ENCODE measurements around the gene FKBP8.

FKBP8 gene

DNA sequence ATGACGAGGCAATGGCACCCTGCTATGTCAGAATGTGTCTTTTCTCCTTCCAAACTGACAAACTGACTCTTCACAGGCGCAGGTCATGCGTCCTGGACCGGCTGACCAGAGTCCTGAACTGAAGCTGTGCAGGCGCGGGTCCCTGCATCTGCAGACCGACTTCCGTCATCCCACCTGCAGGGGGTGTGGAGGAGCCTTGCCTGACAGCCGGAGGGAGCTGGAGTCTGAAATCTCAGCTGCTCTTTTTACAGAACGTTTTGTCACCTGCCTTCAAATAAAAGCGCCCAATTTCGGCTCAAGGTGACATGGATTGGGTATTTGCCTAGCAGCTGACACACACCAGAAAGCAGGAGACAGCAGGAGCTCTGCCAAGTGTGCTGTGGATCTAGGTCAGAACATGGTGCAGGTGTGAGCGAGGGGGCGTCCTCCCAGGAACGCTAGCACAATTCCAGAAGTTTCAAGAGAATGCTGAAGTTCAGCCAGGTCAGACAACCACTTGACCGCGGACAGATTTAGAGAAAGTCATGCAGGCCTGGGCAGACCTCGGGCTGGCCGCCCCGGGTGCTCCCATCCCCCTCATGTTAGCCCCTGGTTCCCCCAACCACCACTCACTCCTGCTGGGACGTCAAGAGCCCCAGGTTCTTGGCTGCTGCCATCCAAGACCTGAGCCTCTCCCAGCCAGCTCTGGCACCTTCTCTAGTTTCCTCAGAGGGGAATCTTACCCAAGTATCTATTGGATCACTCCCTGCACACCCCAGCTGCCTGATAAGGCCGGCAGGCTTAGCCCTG, 54.3 kb downstream of the FKBP8 start:
- Histone ChIP-seq H3K27me3 (no peaks in the 10 kb centered on the region), H3K27ac (peak overlapping the region; percentile 49), H3K4me1 (ENCODE audit: control insufficient read depth in 1 of 2, insufficient read depth in 1 of 2, low read depth in 1 of 2, low read length in 1 of 2) (peaks cover 61 to 90% of the 10 kb centered on the region in 2 experiments), H3K4me3 (ENCODE audit: low read depth in 1 of 2, low read length in 1 of 2) (no peak overlapping the region), H3K36me3 (no peaks in the 10 kb centered on the region), H3K9me3 (no peaks in the 10 kb centered on the region)
- TF ChIP-seq, protein P1, sequence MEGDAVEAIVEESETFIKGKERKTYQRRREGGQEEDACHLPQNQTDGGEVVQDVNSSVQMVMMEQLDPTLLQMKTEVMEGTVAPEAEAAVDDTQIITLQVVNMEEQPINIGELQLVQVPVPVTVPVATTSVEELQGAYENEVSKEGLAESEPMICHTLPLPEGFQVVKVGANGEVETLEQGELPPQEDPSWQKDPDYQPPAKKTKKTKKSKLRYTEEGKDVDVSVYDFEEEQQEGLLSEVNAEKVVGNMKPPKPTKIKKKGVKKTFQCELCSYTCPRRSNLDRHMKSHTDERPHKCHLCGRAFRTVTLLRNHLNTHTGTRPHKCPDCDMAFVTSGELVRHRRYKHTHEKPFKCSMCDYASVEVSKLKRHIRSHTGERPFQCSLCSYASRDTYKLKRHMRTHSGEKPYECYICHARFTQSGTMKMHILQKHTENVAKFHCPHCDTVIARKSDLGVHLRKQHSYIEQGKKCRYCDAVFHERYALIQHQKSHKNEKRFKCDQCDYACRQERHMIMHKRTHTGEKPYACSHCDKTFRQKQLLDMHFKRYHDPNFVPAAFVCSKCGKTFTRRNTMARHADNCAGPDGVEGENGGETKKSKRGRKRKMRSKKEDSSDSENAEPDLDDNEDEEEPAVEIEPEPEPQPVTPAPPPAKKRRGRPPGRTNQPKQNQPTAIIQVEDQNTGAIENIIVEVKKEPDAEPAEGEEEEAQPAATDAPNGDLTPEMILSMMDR (IDR thresholded peaks at IDR 0.05) = no peak

DNA sequence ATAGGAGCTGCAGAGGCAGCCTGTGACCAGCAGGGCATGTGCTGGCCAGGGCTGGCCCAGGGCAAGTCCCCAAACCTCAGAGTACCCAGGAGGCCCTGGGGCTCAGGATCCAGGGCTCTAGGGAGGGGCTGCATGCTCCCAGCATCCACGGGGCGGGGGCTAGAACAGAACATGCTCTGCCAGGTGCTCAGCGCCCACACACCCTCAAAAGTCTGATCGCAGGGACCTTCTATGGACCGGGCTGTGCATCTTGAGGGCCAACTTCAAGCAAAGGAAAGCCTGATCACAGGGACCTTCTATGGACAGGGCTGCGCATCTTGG, 55.0 kb downstream of the FKBP8 start:
- Histone ChIP-seq H3K36me3 (no peaks in the 10 kb centered on the region), H3K27ac (peak overlapping the region; percentile 49), H3K27me3 (no peaks in the 10 kb centered on the region), H3K9me3 (no peaks in the 10 kb centered on the region), H3K4me1 (ENCODE audit: control insufficient read depth in 1 of 2, insufficient read depth in 1 of 2, low read depth in 1 of 2, low read length in 1 of 2) (peaks cover 62 to 90% of the 10 kb centered on the region in 2 experiments), H3K4me3 (ENCODE audit: low read depth in 1 of 2, low read length in 1 of 2) (no peak overlapping the region)
- TF ChIP-seq, protein P1 (IDR thresholded peaks at IDR 0.05) = peak; percentile 36

DNA sequence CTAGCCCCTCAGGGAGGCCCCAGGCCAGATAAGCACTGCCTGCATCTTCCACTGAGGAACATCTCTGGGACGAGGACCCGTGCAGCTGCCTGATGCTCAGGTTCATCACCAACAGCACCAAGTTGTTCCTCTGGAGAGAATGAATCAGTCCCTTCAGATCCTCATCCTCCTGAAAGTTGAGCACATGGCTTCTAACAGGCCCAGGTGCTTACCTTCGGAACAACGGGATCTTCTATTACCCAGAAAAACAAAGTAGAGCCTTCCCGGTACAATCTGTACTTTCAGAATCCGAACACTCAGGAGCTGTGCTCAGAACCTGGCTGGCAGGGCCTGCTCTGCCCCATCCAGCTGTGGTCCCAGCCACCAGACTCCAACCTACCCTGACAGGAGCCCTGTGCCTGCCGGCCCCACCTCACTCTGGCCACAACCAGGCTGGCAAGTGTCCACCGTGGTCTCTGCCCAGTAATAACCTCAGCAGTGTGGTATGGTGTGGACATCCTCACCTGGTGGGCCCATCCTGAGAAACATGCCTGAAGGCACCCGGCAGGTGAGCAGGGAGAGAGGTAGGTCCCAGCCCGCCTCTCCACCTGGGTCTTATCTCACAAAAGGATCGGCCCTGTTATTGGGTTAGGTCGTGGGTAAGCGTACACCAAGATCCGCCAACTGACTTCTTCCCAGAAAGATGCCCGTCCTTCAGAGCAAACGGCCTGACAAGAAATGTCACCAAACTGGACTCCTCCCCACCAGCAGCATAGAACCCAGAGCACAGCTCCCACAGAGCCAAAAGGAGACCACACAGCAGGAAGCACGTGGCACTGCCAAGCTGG, 55.6 kb downstream of the FKBP8 start:
- Histone ChIP-seq H3K4me1 (ENCODE audit: control insufficient read depth in 1 of 2, insufficient read depth in 1 of 2, low read depth in 1 of 2, low read length in 1 of 2) (peaks cover 62 to 92% of the 10 kb centered on the region in 2 experiments), H3K9me3 (no peaks in the 10 kb centered on the region), H3K4me3 (ENCODE audit: low read depth in 1 of 2, low read length in 1 of 2) (no peak overlapping the region), H3K27ac (peak overlapping the region; percentile 49), H3K36me3 (no peaks in the 10 kb centered on the region), H3K27me3 (no peaks in the 10 kb centered on the region)
- TF ChIP-seq, protein P1 (IDR thresholded peaks at IDR 0.05) = no peak

DNA sequence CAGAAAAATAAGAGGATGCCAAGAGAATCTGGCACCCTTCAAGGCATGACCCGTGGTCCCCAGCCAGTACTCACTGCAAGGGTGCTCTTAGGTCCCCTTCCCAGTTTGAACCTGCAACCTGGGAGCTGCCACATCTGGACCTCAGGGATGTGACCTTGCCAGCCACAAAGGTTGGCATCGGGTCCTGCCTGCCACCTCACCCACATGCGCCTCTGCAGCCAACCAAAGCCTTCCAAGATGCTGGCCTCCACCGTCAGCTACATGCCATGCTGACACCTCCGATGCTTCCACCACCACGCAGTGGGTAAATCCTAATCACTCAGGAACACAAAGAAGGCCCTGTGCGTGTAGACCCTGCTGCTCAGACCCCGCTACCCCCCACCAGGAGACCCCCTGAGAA, 56.6 kb downstream of the FKBP8 start:
- Histone ChIP-seq H3K36me3 (no peaks in the 10 kb centered on the region), H3K9me3 (no peaks in the 10 kb centered on the region), H3K4me3 (ENCODE audit: low read depth in 1 of 2, low read length in 1 of 2) (no peak overlapping the region), H3K4me1 (ENCODE audit: control insufficient read depth in 1 of 2, insufficient read depth in 1 of 2, low read depth in 1 of 2, low read length in 1 of 2) (peaks cover 67 to 93% of the 10 kb centered on the region in 2 experiments), H3K27ac (peak overlapping the region; percentile 49), H3K27me3 (no peaks in the 10 kb centered on the region)
- TF ChIP-seq, protein P1 (IDR thresholded peaks at IDR 0.05) = no peak

DNA sequence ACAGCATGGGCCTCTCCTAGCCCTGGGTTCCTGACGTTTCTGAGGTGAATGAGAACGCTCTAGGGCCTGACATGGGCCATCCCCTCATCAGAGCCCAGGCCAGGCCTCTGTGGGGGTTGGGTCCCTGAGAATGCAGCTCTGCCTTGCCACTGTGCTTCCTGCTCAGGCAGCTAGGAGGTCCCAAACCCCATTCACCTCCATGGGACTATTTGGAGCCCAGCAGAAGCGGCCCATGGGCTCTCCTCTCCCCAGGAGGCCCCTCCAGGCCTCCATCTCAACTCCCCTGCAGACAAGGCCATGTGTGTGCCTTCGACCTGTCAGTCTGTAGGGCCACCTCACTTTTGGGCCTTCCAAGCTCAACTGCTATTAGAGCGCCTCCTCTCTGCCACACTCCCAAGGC, 58.4 kb downstream of the FKBP8 start:
- Histone ChIP-seq H3K36me3 (no peaks in the 10 kb centered on the region), H3K9me3 (no peaks in the 10 kb centered on the region), H3K27ac (peak overlapping the region; percentile 65), H3K4me3 (ENCODE audit: low read depth in 1 of 2, low read length in 1 of 2) (no peak overlapping the region), H3K27me3 (no peaks in the 10 kb centered on the region), H3K4me1 (ENCODE audit: control insufficient read depth in 1 of 2, insufficient read depth in 1 of 2, low read depth in 1 of 2, low read length in 1 of 2) (peaks cover 77 to 96% of the 10 kb centered on the region in 2 experiments)
- TF ChIP-seq, protein P1 (IDR thresholded peaks at IDR 0.05) = no peak
